Mesodermal cell (in vitro differentiated cells): ENCODE results near the gene COLEC11.

Source experiments
- H3K27ac ChIP-seq: 2 replicates; pipeline ENCODE4 v1.7.0; 2013; ENCODE audit warnings: mild to moderate bottlenecking, low read depth, low read length, moderate library complexity; ENCODE audit not compliant: severe bottlenecking
- H3K36me3 ChIP-seq: 2 replicates; pipeline ENCODE4 v1.7.1; 2013; ENCODE audit warnings: mild to moderate bottlenecking, low read length, moderate library complexity; ENCODE audit not compliant: control insufficient read depth, insufficient read depth
- H3K4me1 ChIP-seq: one replicate; pipeline ENCODE4 v1.7.1; 2013; ENCODE audit warnings: mild to moderate bottlenecking, low read length; ENCODE audit not compliant: insufficient read depth, control insufficient read depth, poor library complexity, severe bottlenecking
- H3K4me3 ChIP-seq: 2 replicates; pipeline ENCODE4 v1.7.0; 2013; ENCODE audit warnings: low read length, control low read depth, mild to moderate bottlenecking; ENCODE audit not compliant: insufficient read depth, poor library complexity, severe bottlenecking; ENCODE audit errors: extremely low read depth
- H3K9me3 ChIP-seq: 2 replicates; pipeline ENCODE4 v1.7.1; 2013; ENCODE audit warnings: mild to moderate bottlenecking, low read length, moderate library complexity; ENCODE audit not compliant: control insufficient read depth
- WGBS, 2 experiments: methylation state at CpG; one replicate each; pipeline ENCODE4 v1.1.5; 2013; ENCODE audit warnings: missing lambda C conversion rate in 2 of 2; ENCODE audit not compliant: insufficient coverage in 2 of 2; 5-methylcytosine and 5-hydroxymethylcytosine counted together

The COLEC11 gene

DNA sequence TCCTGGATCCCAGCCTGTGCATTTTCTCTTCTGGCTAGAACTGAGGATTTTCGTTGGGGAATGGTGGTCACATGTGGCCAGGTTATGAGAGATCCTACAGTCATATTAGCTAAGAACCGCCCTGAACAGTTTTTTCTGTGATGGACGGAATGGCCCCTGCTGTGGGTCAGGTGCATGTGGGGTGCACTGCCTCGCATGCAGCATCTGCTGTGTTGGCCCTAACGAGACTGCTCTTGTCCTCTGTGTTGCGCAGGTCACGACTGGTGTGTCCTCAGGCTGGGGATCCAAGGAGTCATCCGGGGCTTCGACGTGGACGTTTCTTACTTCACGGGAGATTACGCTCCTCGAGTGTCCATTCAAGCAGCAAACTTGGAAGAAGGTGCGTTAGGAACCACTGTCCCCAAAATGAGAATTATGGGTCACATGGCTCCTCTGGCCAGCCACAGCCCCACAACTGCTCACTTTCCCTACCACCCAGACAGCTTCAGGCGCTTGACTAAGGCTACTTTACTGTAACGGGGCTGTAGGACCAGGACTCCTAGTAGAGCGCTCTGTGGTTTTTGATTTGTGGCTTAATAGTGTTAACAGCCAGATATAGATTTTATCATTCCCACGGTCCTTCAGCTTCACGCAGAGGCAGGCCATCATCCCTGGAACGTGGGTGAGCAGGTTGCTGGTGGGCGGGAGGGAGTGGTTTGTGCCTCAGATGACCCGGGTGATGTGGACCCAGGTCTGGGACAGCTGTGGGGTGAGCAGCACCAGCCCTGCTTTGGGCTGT lies 84.9 kb downstream of the COLEC11 start:
- Histone ChIP-seq H3K36me3 (no peaks in the 10 kb centered on the region), H3K4me3 (no peak overlapping the region), H3K27ac (no peak overlapping the region), H3K4me1 (no peaks in the 10 kb centered on the region), H3K9me3 (no peaks in the 10 kb centered on the region)
- 94 to 97% methylated on average over 16 of the region's 23 CpGs for WGBS, 2 experiments

DNA sequence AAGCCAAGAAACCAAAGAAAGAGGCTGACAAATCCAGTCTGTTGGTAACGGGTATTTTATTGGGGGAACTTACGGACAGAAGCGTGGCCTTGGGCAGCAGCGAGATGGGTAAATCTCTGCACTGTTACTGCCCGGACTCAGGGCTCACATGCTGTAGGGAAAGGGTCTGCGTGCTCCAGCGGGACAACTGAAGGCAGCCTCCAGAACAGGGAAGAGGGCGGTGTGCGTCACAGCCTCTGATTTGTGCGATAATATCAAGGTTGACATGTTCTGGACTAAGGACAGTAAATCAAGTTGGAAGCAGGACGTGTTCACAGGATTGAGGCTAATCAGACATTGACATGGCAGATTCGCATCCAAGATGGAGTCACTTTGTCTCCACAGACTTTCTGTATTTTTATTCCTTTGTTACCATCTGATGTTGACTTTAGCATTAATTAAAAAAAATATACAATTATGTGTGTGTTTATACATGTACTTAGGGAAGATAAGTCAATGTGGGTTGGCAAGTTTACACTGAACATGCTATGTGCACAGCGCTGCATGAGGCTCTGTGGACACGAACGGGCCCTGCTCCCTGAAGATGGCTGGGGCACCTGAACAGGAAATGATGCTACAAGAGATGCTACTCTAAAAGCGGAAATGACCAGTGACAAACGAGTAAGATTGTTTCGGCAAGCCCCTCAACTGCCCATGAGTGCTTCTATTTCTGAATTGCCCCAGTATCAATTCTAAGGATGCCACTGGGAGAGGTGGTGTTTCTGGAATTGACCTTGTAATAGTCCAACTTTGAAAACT lies 85.8 kb downstream of the COLEC11 start:
- no peaks in the 10 kb centered on the region for H3K9me3 ChIP-seq
- 92 to 93% methylated on average over 17 of the region's 18 CpGs for WGBS, 2 experiments
- no peaks in the 10 kb centered on the region for H3K36me3 ChIP-seq
- H3K27ac ChIP-seq, result no peak overlapping the region
- H3K4me1 ChIP-seq, result no peaks in the 10 kb centered on the region
- H3K4me3 ChIP-seq, result no peak overlapping the region

DNA sequence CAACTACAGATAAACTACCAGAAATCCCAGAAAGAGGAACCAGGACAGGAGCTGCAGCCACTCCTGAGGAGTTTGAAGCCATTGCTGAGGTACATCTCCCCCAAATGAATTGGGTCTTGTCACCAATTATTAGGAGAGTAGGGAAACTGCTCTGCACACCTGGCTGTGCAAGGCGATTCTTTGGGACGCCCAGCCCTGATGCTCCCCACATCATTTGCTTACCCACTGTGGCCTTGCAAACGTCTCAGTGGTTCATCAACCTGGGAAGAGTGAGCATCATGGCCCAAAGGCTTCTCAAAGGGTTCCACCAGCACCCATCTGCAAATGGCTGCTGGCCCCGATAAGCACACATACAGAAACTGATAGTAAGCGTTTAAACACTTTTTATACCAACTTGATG lies 86.7 kb downstream of the COLEC11 start:
- Histone ChIP-seq H3K4me1 (no peaks in the 10 kb centered on the region), H3K9me3 (no peaks in the 10 kb centered on the region), H3K4me3 (no peak overlapping the region), H3K36me3 (no peaks in the 10 kb centered on the region), H3K27ac (no peak overlapping the region)
- WGBS, 2 experiments, result 83 to 96% methylated on average over 3 to 4 of the region's 5 CpGs

DNA sequence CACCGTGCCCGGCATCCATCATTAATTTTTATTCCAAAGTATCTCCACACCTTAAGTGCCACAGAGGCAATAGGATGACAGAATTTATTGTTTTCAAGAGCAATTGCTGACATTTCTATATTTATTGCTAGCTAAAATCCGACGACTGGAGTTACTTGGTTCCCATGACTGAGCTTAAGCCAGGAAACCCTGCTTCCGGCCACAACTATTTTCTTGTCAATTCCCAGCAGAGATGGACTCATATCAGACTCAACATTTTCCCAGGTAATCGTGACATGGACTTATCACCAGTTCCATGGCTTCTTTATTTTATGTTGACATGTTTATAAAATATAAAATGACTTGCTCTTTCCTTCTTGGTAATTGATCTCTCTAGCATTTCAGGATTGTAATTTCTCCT lies 87.9 kb downstream of the COLEC11 start:
- 90 to 91% methylated on average over 3 of the region's 6 CpGs for WGBS, 2 experiments
- H3K4me1 ChIP-seq, result no peaks in the 10 kb centered on the region
- H3K27ac ChIP-seq, result no peak overlapping the region
- no peak overlapping the region for H3K4me3 ChIP-seq
- H3K36me3 ChIP-seq, result no peaks in the 10 kb centered on the region
- no peaks in the 10 kb centered on the region for H3K9me3 ChIP-seq

DNA sequence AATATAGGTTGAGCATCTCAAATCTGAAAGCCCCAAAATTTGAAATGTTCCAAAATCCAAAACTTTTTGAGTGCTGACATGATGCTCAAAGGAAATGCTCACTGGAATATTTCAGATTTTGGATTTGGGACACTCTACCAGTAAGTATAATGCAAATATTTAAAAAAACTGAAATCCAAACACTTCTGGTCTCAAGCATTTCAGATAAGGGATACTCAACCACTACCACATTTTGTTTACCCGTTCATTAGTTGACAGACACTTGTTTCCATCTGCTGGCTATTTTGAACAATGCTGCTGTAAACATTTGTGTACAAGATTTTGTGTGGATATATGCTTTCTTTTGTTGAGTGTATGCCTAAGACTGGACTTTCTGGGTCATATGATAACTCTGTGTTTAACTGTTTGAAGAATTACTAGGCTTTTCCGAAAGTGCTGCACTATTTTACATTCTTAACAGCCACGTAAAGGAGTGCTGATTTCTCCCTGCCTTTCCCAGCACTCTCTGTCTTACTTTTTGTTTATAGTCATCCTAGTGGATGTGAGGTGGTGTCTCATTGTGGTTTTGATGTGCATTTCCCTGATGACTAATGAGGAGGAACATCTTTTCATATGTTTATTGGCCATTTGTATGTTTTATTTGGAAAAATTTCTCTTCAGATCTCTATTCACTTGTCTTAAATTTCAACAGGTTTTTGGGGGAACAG lies 89.0 kb downstream of the COLEC11 start:
- Histone ChIP-seq H3K27ac (no peak overlapping the region), H3K36me3 (no peaks in the 10 kb centered on the region), H3K4me1 (no peaks in the 10 kb centered on the region), H3K4me3 (no peak overlapping the region), H3K9me3 (no peaks in the 10 kb centered on the region)
- WGBS, 2 experiments, result 80 to 92% methylated on average over 1 to 2 of the region's 3 CpGs

DNA sequence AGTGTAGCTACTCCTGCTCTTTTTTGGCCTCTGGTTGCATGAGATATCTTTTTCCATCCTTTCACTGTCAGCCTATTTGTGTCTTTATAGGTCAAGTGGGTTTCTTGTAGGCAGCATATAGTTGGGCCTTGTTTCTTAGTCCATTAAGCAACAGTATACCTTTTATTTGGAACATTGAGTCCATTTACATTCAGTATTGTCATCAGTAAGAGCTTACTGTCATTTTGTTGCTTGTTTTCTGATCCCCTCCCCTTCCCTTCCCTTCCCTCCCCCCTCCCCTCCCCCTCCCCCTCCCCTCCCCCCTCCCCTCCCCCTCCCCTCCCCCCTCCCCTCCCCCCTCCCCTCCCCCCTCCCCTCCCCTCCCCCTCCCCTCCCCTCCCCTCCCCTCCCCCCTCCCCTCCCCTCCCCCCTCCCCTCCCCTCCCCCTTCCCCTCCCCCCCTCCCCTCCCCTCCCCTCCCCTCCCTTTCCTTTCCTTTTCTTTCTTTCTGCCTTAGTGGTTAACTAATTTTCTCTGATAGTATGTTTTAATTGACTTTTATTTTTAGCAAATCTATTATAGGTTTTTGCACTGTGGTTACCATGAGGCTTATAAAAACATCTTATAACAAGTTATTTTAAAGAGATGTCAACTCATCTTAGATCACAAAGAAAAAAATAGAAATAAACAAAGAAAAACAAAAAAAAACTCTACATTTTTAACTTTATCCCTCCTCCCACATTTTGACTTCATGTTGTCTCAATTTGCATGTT lies 95.3 kb downstream of the COLEC11 start:
- H3K4me1 ChIP-seq, result no peaks in the 10 kb centered on the region
- no peaks in the 10 kb centered on the region for H3K9me3 ChIP-seq
- H3K36me3 ChIP-seq, result no peaks in the 10 kb centered on the region
- H3K4me3 ChIP-seq, result no peak overlapping the region
- H3K27ac ChIP-seq, result no peak overlapping the region

DNA sequence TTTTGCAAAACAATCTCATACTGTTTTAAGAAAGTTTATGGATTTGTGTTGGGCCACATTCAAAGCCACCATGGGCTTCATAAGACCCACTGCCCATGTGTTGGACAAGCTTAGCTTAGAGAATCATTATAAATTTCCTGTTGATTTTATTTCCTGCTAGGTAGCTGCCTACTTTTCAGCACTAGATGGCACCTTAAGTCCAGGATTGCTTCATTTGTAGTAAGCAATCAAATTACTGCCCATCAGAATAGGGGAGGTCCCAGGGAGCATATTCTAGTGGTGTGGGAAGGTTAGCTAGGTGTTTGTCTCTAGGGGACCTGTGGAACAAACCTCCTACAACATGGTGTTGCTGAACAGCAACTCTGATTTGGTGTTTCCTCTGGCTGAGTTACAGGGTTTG lies 97.5 kb downstream of the COLEC11 start:
- Histone ChIP-seq H3K4me3 (no peak overlapping the region), H3K27ac (no peak overlapping the region), H3K36me3 (no peaks in the 10 kb centered on the region), H3K4me1 (no peaks in the 10 kb centered on the region), H3K9me3 (no peaks in the 10 kb centered on the region)
